Uterus (tissue), 4 donors: Measurements from ENCODE around the gene DNMBP. TPM values are rescaled to one million over a fixed set of nuclear protein-coding genes. Genes with fewer than 3 reads are reported as not detected.

Experiments
- DNase-seq, 2 donors: peaks; one replicate each; pipeline ENCODE4 v3.0.0-alpha.2; 2019 to 2020
- H3K27ac ChIP-seq, 2 donors: fragments of 200-600 bp; sonication (generic); 1 replicate in 1 of 2; 2 replicates in 1 of 2; pipeline ENCODE4 v1.5.1; 2016 to 2018
- H3K27me3 ChIP-seq, 2 donors: fragments of 200-600 bp; sonication (generic); one replicate each; pipeline ENCODE4 v1.5.1; 2018 to 2019; ENCODE audit warnings: control low read depth in 1 of 2
- H3K36me3 ChIP-seq, 2 donors: fragments of 200-600 bp; sonication (generic); one replicate each; pipeline ENCODE4 v1.5.1; 2019; ENCODE audit warnings: control low read depth in 1 of 2
- H3K4me1 ChIP-seq, 2 donors: fragments of 200-600 bp; sonication (generic); one replicate each; pipeline ENCODE4 v1.5.1; 2018 to 2019; ENCODE audit warnings: control low read depth in 1 of 2
- H3K4me3 ChIP-seq, 2 donors: fragments of 200-600 bp; sonication (generic); 1 replicate in 1 of 2; 2 replicates in 1 of 2; pipeline ENCODE4 v1.5.1; 2018 to 2019; ENCODE audit warnings: mild to moderate bottlenecking in 1 of 2
- H3K9me3 ChIP-seq, 2 donors: fragments of 200-600 bp; sonication (generic); one replicate each; pipeline ENCODE4 v1.5.1; 2019; ENCODE audit warnings: control low read depth in 1 of 2
- POLR2A ChIP-seq, 2 donors: fragments of 450-650 bp; IDR thresholded peaks; one replicate each; pipeline ENCODE4 v1.6.1; 2016; ENCODE audit warnings: antibody characterized with exemption in 2 of 2, mild to moderate bottlenecking in 1 of 2, moderate library complexity in 1 of 2
- intact Hi-C: fragments of 100-400 bp; cut with DNase I; formaldehyde crosslinking; loops from one replicate; pipeline ENCODE4 v1.15.1; 2023; ENCODE audit warnings: low total_unique reads
- total RNA-seq, 4 donors: library from RNA; depleted of rRNA in 3 of 4; stranded (reverse); fragments of >200 nt in 3 of 4; gene quantifications; one replicate each; pipeline versions ENCODE4 v1.1.0 to v1.2.4, GENCODE V29; 2014 to 2023
- TF ChIP-seq, protein P1 (sequence below), 4 experiments: fragments of 200-600 bp in 2 of 4; fragments of 450-650 bp in 2 of 4; sonication (generic) in 2 of 4; IDR thresholded peaks; one replicate each; pipeline ENCODE4 v1.5.1; 2016 to 2019; ENCODE audit warnings: antibody characterized with exemption in 4 of 4, mild to moderate bottlenecking in 2 of 4, moderate library complexity in 1 of 4
- donor health status: DM: yes; HTN: yes; CAD: no.

The DNMBP gene
- total RNA-seq, 4 donors from 2014 or later: 5.9 to 34.9 (median 22.4) TPM

DNA sequence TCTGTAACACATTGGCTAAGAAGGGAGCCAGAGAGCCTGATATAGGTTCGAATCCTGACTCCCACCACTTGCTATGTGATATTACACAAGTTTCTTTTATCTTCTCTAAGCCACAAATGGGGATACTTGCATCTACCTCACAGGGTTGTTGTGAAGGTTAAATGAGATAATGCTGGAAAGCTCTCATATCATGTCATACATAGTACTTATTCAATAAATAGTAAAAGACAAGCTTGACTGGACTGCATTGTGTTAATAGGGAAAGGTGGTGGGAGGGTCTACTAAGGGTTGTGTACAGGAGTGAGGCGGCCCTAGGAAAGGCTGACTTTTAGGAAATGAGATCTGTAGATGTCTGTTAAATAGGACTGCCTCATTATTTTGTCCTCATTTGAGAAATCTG is 35.8 kb upstream of the DNMBP start:
- no peak for TF ChIP-seq POLR2A (IDR thresholded peaks at IDR 0.05)
- TF ChIP-seq, protein P1, sequence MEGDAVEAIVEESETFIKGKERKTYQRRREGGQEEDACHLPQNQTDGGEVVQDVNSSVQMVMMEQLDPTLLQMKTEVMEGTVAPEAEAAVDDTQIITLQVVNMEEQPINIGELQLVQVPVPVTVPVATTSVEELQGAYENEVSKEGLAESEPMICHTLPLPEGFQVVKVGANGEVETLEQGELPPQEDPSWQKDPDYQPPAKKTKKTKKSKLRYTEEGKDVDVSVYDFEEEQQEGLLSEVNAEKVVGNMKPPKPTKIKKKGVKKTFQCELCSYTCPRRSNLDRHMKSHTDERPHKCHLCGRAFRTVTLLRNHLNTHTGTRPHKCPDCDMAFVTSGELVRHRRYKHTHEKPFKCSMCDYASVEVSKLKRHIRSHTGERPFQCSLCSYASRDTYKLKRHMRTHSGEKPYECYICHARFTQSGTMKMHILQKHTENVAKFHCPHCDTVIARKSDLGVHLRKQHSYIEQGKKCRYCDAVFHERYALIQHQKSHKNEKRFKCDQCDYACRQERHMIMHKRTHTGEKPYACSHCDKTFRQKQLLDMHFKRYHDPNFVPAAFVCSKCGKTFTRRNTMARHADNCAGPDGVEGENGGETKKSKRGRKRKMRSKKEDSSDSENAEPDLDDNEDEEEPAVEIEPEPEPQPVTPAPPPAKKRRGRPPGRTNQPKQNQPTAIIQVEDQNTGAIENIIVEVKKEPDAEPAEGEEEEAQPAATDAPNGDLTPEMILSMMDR (IDR thresholded peaks at IDR 0.05): no peak
- no peak for DNase-seq
- no peaks in the 10 kb centered on the region for H3K9me3 ChIP-seq

DNA sequence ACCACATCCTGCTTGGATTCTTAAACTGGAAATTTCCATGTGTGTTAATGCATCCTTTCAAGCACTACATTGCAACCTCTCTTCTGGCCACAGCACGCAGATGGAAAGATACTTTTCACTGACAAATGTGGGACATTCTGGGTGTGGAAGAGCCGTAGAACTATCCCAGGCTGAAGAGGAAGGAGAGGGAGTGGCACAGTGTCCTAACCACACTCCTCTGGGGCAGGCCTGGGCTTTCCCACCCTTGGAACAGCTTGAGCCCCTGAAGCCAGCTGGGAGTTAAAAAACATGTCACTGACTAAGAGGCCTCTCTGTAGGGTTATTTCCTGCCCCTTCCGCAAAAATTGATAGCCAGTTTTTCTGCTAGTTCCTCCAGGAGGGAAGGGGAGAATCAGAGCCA is 34.0 kb upstream of the DNMBP start:
- no peak overlapping the region for H3K4me3 ChIP-seq
- TF ChIP-seq, protein P1 (IDR thresholded peaks at IDR 0.05): no peak
- TF ChIP-seq POLR2A (IDR thresholded peaks at IDR 0.05): no peak
- H3K27me3 ChIP-seq: no peaks in the 10 kb centered on the region
- intact Hi-C loops: no loop called here
- peak; percentile 23 to 32 for DNase-seq
- H3K36me3 ChIP-seq: no peaks in the 10 kb centered on the region
- no peaks in the 10 kb centered on the region for H3K4me1 ChIP-seq
- no peaks in the 10 kb centered on the region for H3K9me3 ChIP-seq
- H3K27ac ChIP-seq: peak overlapping the region; percentile 46 to 59

More for the DNA sequence above, 35.8 kb upstream of the DNMBP start:
- Histone ChIP-seq H3K27me3 (no peaks in the 10 kb centered on the region), H3K4me3 (no peak overlapping the region), H3K36me3 (no peaks in the 10 kb centered on the region), H3K4me1 (no peaks in the 10 kb centered on the region), H3K27ac (peak overlapping the region; percentile 36 to 54)
- intact Hi-C loops: loop anchor here (5.0 kb wide), 1 partner anchor 198 kb away; no protein-coding TSS in a partner anchor

DNA sequence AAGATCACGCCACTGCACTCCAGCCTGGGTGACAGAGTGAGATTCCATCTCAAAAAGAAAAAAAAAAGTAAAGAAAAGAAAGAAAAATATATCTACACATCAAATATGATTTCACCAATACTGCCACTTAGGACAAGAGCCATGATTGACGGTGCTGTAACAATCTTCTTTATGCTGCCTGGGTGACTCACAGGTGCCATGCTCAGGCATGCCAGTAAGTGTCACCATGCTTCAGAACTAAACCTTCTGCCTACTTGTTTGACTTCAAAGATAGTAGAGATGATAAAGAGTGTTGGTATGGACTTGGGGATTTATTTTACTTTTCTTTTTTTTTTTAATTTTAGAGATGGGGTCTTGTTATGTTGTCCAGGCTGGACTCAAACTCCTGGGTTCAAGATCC is 33.6 kb upstream of the DNMBP start:
- Histone ChIP-seq H3K9me3 (no peaks in the 10 kb centered on the region), H3K4me3 (no peak overlapping the region), H3K27me3 (no peaks in the 10 kb centered on the region), H3K36me3 (no peaks in the 10 kb centered on the region), H3K27ac (peak overlapping the region; percentile 46 to 59), H3K4me1 (no peaks in the 10 kb centered on the region)
- DNase-seq: no peak
- intact Hi-C loops: no loop called here
- TF ChIP-seq POLR2A (IDR thresholded peaks at IDR 0.05): no peak
- TF ChIP-seq, protein P1 (IDR thresholded peaks at IDR 0.05): no peak

DNA sequence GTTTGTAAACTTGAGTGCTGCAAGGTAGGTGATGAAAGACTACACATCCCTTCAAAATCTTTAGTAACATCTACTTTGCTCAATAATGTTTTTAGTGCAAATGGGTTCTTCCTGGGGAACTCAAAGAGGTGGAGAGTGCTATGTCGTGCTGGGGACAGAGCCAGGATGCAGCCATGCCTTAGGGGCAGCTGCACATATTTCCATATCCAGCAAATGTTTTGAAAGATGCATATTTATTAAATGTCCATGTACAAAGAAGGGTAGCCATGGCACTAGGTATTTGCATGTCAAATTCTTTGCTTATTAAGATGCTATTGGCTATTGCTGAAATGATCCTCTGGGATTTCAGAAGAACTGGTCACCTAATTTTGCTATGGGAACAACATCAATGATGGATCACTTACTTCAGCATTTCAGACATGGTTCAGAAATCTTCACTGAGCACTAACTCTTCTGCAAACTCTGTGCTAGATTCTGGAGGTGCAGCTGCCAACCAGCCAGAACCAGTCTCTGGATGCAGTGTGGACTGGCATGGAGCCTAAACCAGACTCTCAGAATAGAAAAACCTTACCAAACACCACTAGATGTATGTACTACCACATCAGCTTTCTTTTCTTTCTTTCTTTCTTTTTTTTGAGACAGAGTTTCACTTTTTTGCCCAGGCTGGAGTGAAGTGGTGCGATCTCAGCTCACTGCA is 31.7 kb upstream of the DNMBP start:
- Histone ChIP-seq H3K27me3 (no peaks in the 10 kb centered on the region), H3K9me3 (no peaks in the 10 kb centered on the region), H3K36me3 (no peaks in the 10 kb centered on the region), H3K27ac (no peak overlapping the region), H3K4me3 (no peak overlapping the region), H3K4me1 (no peaks in the 10 kb centered on the region)
- no peak for TF ChIP-seq POLR2A (IDR thresholded peaks at IDR 0.05)
- intact Hi-C loops: no loop called here
- DNase-seq: no peak

DNA sequence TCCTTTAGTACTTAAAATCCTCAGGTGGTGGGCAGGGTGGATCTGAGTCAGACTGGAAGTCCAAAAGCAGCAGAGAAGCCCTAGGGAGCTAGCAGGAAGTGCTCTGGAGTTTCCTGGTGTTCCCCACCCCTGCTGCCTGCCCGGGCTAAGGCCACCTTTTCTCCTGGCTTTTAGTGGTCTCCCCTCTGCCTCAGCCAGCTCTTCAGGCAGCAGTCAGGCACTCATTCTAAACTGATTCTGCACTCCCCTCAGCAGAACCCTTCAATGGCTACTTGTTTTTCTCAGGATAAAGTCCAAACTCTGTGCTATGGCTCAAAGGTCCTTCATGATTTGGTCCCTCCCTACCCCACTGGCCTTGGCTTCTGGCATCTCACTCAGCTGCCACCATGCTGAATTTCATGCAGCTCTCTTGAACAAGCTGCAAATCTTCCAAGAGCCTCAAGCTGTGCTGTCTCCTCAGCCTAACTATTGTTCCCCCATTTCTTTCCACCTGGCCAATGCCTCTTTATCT is 28.9 kb upstream of the DNMBP start:
- DNase-seq: no peak
- H3K27ac ChIP-seq: no peak overlapping the region
- intact Hi-C loops: no loop called here
- no peaks in the 10 kb centered on the region for H3K9me3 ChIP-seq
- H3K4me3 ChIP-seq: no peak overlapping the region
- H3K4me1 ChIP-seq: no peaks in the 10 kb centered on the region
- no peak for TF ChIP-seq POLR2A (IDR thresholded peaks at IDR 0.05)
- TF ChIP-seq, protein P1 (IDR thresholded peaks at IDR 0.05): no peak
- no peaks in the 10 kb centered on the region for H3K27me3 ChIP-seq
- no peaks in the 10 kb centered on the region for H3K36me3 ChIP-seq
